Smooth muscle cell of the brain vasculature (primary cell): ENCODE measurements around the gene PER1.

Source experiments
- DNase-seq: peaks from one replicate; pipeline ENCODE4 v3.0.0-alpha.2; 2012; ENCODE audit warnings: low read depth, low spot score

PER1 gene

GRCh38 chr17:8140065-8141029, 11.9 kb downstream of the PER1 start:
- DNase-seq = no peak

- peak; percentile 95 for DNase-seq
These were observed 13.4 kb downstream of the PER1 start for GRCh38 chr17:8138672-8139371.

GRCh38 chr17:8138374-8138671, 13.9 kb downstream of the PER1 start:
- no peak for DNase-seq

- no peak for DNase-seq
These were observed 14.4 kb downstream of the PER1 start for GRCh38 chr17:8137645-8138373.

GRCh38 chr17:8133941-8134340, 18.3 kb downstream of the PER1 start:
- no peak for DNase-seq

GRCh38 chr17:8133399-8133798, 18.8 kb downstream of the PER1 start:
- DNase-seq = no peak

- DNase-seq = no peak
These were observed 20.3 kb downstream of the PER1 start for GRCh38 chr17:8131844-8132441.

GRCh38 chr17:8128125-8128784, 23.9 kb downstream of the PER1 start:
- DNase-seq = no peak

- DNase-seq = no peak
These were observed 25.6 kb downstream of the PER1 start for GRCh38 chr17:8126491-8127066.

GRCh38 chr17:8125947-8126490, 26.2 kb downstream of the PER1 start:
- DNase-seq = no peak

- DNase-seq = no peak
These were observed 26.9 kb downstream of the PER1 start for GRCh38 chr17:8125154-8125946.

- no peak for DNase-seq
These were observed 27.7 kb downstream of the PER1 start for GRCh38 chr17:8124350-8125153.

GRCh38 chr17:8123695-8124349, 28.4 kb downstream of the PER1 start, which contains the start of gene HES7:
HES7 (minus strand) TSS chr17:8124106; CDS start chr17:8124084, 22 bp downstream.
- no peak for DNase-seq

- no peak for DNase-seq
These were observed 29.1 kb downstream of the PER1 start for GRCh38 chr17:8122924-8123694.

GRCh38 chr17:8122422-8122923, 29.7 kb downstream of the PER1 start:
- no peak for DNase-seq

- no peak for DNase-seq
These were observed 30.4 kb downstream of the PER1 start for GRCh38 chr17:8121681-8122421.

- no peak for DNase-seq
These were observed 30.9 kb downstream of the PER1 start for GRCh38 chr17:8121407-8121680.
